H1 (cell line): Measurements from ENCODE around the gene MLYCD. TPM values are rescaled to one million over a fixed set of nuclear protein-coding genes. Genes with fewer than 3 reads are reported as not detected.

Source experiments
- GABPA ChIP-seq: IDR thresholded peaks from 2 replicates; pipeline ENCODE4 v1.6.1; 2011; ENCODE audit warnings: mild to moderate bottlenecking, low read length, moderate library complexity, borderline replicate concordance; ENCODE audit not compliant: insufficient read depth
- GTF2F1 ChIP-seq: IDR thresholded peaks from 2 replicates; pipeline ENCODE4 v1.6.1; 2012; ENCODE audit warnings: low read depth, low read length, improper control_type of control experiment, borderline replicate concordance
- MAFK ChIP-seq: IDR thresholded peaks from 2 replicates; pipeline ENCODE4 v1.6.1; 2012; ENCODE audit warnings: low read depth, mild to moderate bottlenecking, improper control_type of control experiment, low read length
- SP1 ChIP-seq: IDR thresholded peaks from 2 replicates; pipeline ENCODE4 v1.6.1; 2011; ENCODE audit warnings: low read depth, low read length
- polyA plus RNA-seq, 7 experiments: library from polyadenylated mRNA; depleted of rRNA in 3 of 7; stranded (reverse) in 5 of 7; unstranded in 2 of 7; fragments of >200 nt in 5 of 7; fragments of 200-250 nt in 2 of 7; gene quantifications; 1 replicate in 5 of 7; 2 replicates in 1 of 7; 4 replicates in 1 of 7; pipeline versions ENCODE4 v1.2.1 to v1.2.3, GENCODE V29; 2011 to 2013; ENCODE audit warnings: missing spikeins in 2 of 7, mixed read lengths in 2 of 7
- total RNA-seq: library from RNA; stranded (reverse); fragmentation: NEBNext Ultra II Directional; extraction: Animal tissue kit (Norgen Biotek cat#: 25700); gene quantifications from 2 replicates; pipeline ENCODE4 v1.2.1, GENCODE V29; 2021
- TF ChIP-seq, protein P1 (sequence below): IDR thresholded peaks from 2 replicates; pipeline ENCODE4 v1.6.1; 2011; ENCODE audit warnings: low read depth, mild to moderate bottlenecking, low read length; ENCODE audit not compliant: insufficient read depth

The MLYCD gene
- total and polyA plus RNA-seq, 2 of the 8 experiments (the other 6 are each of a cell fraction or from before 2014, with no cell fraction given) = 3.7 to 7.0 TPM

DNA sequence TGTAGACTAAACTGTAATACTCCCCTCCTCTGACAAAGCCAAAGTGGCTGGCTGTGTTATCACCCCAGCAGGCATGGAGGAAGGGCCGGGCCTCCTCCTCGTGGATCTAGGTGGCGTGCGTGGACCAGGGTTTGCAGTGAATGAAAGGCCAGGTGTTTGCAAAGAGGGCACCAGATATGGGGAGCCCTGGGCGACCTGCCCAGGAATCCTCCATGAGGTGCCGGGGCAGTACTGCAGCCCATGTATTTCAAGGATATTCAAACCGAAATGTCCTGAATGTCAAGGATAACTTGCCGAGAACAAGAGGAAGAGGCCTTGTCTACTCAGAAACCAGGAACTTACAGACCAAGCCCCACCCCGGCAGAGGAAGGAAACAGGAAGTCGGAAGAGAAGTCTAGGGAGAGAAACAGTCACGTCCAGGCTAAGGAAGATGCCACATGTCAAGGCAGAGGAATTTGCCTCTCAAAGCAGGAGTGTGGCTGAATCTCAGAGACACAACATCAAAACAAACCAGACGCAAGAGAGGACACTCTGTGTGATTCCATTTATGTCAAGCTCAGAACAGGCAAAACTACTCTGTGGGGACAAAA is 40.4 kb downstream of the MLYCD start (continued):
- TF ChIP-seq, protein P1, sequence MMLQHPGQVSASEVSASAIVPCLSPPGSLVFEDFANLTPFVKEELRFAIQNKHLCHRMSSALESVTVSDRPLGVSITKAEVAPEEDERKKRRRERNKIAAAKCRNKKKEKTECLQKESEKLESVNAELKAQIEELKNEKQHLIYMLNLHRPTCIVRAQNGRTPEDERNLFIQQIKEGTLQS = no peak
- no peak for TF ChIP-seq SP1
- TF ChIP-seq GTF2F1 = no peak
- no peak for TF ChIP-seq MAFK
- no peak for TF ChIP-seq GABPA
